Activated CD4-positive, alpha-beta T cell treated with anti-CD3 and anti-CD28 coated beads for 48 hours (primary cell): ENCODE measurements around the gene SCRT2.
"Not testable (repeated sequence)": the region's sequence is repeated elsewhere in the genome, so short reads cannot be mapped to it uniquely, and the experiment has no call there.

ENCODE experiments used
- DNase-seq: peaks from one replicate; pipeline ENCODE4 v3.0.0-alpha.2; 2020

Gene SCRT2

DNA sequence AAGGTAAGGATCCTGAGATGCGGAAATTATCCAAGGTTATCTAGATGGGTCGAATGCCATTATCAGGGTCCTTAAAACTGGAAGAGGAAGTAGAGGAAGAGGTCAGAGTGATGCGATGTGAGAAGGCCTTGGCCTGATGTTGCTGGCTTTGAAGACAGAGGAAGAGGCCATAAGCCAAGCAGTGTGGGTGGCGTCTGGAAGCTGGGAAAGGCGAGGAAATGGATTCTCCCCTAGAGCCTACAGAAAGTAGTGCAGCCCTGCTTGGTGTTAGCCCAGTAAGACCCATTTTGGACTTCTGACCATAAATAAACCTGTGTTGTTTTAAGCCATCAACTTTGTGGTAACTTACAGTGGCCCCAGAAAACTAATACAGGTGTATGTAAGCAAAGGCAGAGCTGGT is 24.6 kb downstream of the SCRT2 start:
- no peak for DNase-seq

DNA sequence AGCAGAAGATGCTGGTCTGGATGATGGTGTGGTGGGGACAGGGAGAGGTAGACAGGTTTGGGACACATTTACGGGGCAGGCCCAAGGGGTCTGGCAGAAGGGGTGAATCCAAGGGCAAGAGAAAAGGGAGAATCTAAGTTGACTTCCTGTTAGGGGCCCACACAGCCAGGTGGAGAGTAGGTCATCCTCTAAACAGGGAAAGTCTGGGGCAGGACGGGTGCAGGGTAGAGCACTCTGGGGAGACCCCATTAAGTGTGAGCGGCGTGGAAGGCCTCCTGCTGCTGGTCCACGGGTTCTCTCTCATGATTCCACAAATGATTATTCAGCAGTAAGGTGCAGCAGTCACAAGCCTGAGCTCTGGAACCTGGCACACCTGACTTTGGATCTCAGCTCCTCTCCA is 25.3 kb downstream of the SCRT2 start:
- DNase-seq, result no peak

DNA sequence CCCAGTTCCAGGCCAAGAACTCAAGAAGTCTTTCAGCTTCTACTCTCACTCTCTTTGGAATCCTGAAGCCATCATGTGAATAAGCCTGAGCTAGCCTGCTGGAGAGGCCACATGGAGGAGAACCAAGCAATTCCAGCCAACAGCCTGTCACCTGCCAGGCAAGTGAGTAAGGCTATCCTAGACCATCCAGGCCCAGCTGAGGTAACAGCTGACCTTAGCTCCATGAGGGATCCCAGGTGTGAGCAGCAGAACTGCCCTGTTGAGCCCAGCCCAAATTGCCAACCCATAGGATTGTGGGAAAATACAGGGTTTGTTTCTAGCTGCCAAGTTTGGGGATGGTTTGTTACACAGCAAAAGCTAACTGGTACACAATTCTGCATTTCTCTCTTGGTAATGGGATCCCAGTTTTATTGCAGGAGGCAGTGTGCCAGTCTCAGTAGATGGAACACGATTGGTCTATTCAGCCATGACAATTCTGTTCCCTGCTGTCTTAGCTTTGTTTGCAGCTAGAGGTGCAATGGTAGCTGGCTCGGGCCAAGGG is 28.1 kb downstream of the SCRT2 start:
- no peak for DNase-seq

DNA sequence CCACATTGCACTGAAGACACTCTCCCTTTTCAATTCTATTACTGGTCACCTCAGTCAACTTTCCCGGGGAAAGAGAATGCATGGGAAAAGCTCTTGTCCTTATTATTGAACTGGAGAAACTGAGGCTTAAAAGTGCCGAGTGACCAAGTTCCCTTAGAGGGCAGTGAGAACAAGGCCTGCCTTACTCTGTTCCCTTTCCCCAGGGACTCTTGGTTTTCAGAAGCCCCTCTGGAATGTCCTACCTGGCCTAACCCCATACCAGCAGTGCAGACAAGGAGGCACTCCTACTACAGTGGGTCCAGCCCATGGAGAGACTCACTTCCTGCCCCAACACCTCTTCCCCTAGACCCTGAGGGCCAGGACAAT is 28.8 kb downstream of the SCRT2 start:
- no peak for DNase-seq

DNA sequence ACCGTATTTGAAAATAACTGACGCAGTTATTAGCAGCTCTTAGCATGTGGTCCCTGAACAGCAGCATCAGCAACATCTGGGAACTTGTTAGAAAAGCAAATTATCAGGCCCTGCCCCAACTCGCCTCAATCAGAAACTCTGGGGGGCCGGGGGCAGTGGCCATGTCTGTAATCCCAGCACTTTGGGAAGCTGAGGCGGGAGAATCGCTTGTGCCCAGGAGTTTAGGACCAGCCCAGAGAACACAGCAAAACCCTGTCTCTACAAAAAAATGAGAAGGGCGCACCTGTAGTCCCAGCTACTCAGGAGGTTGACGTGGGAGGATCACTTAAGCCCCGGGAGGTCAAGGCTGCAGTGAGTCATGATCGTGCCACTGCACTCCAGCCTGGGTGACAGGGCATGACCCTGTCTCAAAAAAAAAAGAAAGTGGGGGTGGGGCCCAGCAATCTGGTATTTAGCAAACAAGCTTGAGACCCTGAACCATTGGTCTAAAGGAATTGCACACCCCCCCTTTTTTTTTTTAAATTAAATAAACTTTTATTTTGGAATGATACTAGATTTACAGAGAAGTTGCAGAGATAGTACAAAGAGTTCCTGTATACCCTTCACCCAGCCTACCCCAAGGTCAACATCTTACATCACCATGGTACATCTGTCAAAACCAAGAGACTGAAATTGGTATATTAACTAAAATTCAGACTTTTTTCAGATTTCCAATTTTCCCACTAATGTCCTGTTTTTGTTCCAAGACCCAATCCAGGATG is 29.3 kb downstream of the SCRT2 start:
- no peak for DNase-seq

DNA sequence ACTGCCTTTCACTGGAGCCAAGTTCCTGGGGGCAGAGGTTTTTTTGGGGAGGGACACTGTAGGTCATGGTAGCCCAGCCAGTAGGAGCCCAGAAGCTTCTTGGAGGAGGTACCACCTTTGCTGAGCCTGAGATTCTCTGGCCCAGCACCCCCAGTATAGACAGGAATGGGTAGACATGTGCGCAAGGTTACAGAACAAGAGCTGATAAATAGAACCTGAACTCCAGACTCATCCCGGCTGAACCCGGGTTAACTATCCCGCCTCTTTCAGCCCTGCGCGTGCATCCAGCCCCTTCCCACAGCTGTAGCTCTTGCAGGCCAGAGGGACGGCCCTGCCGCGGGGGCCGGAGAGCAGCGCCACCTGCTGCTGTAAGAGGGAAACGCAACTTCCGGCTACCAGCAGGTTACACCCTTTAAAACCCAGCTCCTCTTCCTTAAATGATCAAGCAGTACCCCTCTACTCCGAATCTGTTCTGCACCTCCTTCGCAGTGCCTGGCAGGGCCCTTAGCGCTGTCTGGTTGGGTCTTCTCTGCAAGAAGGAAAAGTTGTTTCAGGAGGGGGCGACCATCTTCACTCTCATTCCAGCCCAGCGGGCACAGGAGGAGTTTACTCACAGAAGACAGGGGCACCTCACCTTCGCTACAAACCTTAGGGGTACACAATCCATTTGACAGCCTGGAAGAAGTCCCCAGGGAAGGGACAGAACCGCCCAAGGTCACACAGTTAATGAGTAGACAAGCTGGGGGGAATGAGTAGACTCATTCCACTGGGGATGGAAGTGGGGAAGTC is 30.1 kb downstream of the SCRT2 start:
- peak; percentile 80 for DNase-seq

DNA sequence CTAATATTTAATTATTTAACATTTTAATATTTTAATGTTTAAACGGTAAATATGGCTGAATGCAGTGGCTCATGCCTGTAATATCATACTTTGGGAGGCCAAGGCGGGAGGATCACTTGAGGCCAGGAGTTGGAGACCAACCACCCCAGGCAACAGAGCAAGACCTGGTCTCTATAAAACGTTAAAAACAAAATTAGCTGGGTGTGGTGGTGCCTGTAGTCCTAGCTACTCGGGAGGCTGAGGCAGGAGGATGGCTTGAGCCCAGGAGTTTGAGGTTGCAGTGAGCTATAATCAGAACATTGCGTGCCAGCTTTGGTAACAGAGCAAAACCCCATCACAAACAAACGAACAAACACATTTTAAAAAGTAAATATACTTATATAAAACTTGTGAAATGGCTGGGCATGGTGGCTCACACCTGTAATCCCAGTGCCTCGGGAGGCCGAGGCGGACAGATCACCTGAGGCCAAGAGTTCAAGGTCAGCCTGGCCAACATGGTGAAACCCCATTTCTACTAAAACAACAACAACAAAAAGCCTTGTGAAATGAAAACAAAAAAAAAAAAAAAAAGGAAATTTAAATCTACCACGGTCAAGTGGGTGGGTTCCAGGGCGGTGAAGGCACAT is 30.8 kb downstream of the SCRT2 start:
- no peak for DNase-seq

DNA sequence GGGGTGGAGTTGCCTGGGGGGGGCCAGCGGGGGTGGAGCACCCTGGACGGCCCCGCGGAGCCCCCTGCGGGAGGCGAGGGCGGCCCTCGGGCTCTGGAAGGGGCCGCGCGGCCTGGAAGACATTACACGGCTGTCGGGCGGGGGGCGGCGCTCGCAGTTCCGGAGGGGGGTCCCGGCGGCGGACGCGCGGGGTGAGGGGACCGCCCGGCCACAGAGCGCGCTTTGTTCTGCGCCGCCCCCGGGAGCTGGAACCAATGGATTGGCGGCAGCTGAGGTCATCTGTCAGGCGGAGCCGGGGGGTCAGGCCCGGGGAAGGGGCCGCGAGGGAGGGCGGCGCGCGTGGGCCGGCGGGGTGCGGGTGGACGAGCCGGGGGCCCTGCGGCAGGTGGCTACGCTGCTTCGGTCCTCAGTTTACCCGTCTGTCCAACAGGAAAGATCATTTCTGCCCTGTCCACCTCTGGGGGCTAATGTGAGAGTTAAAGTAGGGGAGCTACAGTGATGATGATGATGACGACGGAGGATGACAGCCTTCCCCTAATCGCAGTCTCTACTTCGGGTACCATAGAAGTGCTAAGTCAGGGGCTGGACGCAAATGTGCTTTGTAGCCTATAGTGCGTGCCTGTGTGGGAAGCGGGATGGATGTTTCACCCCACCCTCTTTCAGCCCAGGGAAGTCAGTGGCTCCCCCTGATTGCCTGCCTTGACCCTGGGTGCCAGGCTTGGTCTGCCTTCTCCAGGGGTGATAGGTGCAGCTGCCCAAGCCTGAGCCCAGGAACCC is 33.0 kb downstream of the SCRT2 start:
- no peak for DNase-seq

DNA sequence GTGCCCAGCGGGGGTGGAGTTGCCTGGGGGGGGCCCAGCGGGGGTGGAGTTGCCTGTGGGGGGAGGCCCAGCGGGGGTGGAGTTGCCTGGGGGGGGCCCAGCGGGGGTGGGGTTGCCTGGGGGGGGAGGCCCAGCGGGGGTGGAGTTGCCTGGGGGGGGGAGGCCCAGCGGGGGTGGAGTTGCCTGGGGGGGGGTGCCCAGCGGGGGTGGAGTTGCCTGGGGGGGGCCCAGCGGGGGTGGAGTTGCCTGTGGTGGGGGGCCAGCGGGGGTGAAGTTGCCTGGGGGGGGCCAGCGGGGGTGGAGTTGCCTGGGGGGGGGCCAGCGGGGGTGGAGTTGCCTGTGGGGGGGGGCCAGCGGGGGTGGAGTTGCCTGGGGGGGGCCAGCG is 33.6 kb downstream of the SCRT2 start:
- not testable (repeated sequence) for DNase-seq

DNA sequence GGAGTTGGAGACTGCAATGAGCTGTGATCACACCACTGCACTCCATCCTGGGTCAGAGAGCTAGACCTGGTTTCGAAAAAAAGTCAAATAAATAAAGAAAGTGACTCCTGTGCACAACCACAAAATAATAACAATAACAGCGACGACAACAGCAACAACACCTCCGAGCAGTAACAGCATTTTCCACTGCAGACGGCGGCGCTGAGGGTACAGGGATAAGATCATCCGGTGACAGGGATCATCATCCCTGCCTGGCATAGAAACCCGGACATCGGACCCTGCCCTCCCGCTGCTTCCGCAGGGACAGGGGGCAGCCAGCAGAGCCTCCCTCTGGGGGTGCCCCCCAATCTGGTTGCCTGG is 34.1 kb downstream of the SCRT2 start:
- no peak for DNase-seq

DNA sequence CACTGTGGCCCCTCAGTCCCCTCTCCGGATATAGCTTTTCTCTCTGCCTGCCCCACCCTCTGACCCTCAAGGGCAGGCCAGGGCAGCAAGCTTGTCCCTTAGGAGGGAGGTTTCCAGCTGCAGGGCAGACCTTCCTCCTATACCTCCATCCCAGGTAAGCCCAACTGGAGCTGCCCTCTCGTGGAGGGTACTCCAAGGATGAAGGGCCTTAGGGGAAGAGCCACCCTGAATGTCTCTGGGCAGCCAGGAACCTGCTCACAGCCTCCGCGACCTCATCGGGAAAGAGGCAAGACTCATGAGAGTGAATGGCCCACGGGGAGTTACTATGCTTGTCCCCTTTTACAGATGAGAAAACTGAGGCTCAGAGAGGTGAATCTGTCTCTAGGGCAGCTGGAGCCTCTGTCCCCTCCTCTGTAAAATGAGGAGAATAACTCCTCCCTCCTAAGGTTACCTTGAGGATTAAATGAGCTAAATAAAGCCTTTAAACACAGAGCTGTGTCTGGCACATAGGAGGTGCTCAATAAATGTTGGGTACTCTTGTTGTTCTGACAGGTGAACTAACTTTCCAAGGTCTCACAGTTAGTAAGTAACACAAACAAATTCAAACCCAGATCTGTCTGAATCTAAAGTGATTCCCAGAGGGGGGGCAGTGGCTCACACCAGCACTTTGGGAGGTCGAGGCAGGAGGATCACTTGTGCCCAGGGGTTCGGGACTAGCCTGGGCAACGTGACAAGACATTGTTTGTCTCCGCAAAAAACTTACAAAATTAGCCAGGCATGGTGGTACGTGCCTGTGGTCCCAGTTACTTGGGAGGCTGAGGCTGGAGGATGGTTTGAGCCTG is 34.7 kb downstream of the SCRT2 start:
- DNase-seq, result no peak

DNA sequence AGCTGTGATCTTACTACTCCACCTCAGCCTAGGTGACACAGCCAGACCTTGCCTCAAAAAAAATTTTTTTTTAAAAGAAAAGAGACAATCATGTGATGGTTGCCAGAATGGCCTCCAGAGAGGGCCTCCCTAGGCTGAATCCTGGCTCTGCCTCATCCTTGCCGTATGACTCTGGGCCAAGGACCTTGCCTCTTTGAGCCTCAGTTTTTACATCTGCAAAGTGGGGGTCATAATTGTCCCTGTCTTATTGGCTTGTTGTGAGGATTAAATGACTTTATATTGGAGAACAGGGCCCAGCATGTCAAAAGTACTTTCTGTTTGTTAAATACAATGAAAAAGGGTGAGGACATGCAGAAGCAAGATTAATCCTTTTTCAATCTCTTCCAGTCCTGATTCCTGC is 37.0 kb downstream of the SCRT2 start:
- DNase-seq, result no peak

DNA sequence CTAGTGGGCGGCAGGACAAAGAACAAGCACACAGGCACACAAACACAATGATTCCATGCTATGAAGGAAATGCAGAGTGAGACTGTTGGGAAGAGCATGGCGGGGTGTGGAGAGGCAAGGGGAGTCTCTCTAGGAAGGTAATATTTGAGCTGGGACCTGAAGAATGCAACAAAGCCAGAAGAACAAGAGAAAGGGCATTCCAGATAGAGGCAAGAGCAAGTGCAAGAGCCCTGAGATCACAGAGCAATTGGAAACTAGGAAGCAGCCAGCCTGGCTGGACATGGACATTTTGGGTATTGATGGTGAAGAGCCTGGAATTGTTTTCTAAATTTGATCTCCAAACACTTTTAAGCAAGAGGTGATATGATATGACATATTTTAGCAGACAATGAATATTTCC is 38.0 kb downstream of the SCRT2 start:
- DNase-seq, result no peak

DNA sequence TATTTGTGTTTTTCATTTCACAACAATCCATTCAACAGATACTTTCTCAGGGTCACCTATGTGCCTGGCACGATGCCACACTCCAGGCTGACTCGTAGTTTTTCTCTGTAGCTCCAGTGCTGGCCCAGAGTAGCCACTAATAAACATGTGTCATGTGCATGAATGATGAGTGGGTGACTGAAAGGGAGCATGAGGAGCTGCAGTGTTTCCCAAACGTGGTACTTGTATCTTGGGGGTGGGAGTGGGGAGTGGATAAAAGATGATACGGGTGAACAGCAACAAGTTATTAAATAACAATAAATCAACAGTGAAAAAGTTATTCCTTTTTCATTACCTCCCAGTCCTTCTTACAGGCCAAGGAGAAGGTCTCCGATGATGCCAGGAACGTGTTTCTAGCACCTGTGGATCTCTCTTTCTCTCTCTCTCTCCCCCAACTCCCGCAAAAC is 39.7 kb downstream of the SCRT2 start:
- DNase-seq, result no peak

DNA sequence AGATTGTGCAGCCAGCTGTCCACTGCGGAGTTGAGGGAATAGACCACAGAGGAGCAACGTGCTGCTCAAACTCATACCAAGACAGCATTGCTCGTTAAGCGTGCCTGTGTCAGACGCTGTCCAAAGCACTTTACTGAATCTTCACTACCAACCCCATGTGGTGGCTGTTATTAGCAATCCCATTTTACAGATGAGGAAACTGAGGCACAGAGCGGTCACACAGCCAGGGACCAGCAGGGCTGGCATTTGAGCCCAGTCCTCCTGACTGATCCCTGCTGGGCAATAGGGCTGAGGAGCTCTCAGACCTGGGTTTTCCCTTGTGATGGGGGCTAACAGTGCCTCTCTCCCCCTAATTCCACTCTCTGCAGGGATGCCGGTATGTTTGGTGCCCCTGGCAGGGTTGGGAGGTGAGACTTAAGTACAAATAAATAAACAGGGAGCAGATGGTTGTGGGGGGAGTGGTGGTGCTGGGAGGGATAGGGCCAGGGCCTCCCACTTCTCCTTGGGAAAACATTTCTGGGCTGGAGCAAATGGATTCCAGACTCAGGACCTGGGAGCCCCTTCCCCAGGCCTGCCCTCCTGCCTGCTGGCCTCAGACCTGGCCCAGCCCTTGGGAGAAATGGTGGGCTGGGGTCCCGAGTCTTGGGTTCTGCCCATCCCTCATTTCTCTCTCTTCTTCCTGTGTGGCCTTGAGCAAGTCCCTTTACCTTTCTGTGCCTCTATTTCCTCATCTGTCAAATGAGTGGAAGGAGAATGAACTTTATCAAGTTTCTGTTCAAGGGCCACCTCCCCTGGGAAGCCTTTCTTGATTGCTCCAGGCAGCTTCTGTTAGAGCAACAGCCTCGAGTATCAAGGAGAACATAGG is 40.3 kb downstream of the SCRT2 start:
- DNase-seq, result no peak

DNA sequence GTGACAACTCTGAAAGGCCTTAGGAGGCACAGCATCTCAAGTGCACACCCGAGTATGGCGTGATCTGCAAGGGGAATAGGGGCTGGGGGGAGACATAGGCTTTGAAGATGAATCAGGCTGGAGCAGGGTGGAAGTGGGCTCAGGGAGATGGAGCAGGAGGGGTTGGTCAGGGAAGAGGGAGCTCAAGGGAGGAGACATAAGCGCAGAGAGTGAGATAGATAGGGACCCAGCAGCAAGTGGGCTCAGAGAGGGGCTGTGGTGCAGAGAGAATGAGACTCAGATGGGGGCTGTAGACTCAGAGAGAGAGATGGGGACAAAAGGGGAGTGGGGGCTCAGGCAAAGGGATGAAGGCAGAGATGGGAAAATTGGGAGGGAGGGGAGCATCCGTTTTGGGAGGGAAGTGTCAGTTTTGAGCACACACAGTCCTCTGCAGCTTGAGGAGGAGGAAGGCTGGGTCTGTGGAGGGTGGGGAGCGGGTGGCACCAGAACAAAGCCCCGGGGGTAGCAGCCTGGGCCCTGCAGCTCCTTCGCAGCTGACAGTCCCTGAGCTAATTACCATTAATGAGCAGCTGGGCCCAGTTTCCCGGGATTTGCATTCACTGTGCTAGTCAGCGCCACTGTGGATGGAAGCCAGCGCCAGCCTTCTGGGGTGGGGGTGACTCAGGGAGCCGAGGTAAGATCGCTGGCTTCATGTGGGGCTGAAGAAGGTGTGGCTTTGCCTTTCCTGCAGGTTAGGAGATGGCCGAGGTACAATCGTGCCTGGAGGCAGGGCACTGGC is 41.3 kb downstream of the SCRT2 start:
- no peak for DNase-seq

DNA sequence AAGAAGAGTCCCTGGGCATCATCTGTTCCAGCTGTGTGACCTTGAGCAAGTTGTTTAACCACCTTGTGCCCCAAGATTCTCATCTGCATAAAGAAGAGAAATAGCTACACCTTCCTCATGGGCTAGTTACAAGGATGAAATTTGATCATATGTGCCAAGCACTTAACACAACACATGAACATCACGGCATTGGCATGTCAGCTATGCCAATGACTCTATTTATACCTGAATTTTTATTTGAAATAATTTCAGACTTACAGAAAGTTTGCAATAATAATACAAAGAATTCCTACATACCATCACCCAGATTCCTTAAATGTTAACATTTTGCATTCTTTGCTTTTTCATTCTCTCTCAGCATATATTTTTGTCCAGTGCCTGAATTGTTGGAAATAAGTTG is 44.5 kb downstream of the SCRT2 start:
- no peak for DNase-seq

DNA sequence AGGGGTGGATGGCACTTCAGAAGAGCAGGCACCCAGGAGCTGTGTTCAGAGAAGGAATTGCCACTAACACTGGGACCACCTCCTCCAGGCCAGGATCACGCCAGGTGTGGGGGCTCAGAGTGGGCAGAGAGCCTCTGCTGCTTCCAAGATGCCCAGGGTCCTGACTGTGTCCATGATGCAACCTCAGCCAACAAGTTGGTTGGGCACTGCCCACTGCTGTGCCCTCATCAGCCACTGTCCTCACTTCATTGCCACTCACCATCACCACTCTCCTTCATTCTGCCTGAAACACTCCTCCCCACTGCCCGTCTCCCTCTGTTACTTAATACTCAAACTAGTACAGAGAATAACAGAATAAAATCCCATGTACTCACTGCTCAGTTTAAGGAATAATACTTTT is 49.0 kb downstream of the SCRT2 start:
- DNase-seq, result no peak

DNA sequence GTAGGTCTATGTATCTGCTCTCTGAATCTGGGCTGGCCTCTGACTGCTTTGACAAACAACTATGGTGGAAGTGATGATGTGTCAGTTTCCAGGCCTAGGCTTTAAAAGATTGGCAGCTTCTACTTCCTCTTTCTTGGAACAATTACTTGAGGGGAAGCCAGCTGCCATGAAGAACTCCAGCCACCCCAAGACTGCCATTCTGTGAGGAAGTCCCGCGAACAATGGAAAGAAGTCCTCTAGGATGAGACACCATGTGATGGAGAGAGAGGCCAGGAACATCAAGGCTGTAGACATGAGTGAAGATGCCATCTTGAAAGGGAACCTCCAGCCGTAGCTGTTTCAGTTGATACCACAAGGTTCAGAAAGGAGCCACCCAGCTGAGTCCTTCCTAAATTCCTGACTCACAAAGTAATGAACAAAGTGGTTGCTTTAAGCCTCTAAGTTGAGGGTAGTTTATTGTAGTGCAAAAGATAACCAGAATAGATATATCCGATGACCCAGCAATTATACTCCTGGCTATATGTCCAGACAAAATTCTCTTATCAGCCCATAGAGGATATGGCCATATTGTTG is 50.2 kb downstream of the SCRT2 start:
- DNase-seq, result no peak

DNA sequence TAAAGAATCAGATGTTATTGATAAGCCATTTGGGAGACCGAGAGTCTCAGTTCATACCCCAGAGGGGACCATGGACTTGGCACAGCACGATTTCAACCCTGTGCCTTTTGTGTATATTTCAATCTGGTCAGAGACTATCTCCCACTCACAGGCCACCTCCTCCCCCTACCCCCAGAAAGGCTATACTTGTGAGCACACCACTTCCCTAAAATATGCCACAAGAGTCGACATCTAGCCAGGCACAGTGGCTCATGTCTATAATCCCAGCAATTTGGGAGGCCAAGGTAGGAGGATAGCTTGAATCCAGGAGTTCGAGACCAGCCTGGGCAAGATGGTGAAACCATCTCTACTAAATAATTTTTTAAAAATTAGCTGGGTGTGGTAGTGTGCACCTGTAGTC is 51.9 kb downstream of the SCRT2 start:
- DNase-seq, result no peak
